Lung (tissue), 12 donors: Measurements from ENCODE around the gene SLC44A1. TPM values are rescaled to one million over a fixed set of nuclear protein-coding genes. Genes with fewer than 3 reads are reported as not detected.

Source experiments
- ATAC-seq: fragments of 200-7000 bp; cut with Tn5 transposase; one replicate; pipeline ENCODE4 v1.9.1; 2020; ENCODE audit warnings: moderate number of reproducible peaks; ENCODE audit not compliant: insufficient read depth, low FRiP score
- DNase-seq, 3 donors: peaks; one replicate each; pipeline ENCODE4 v3.0.0-alpha.2; 2013 to 2017
- H3K27ac ChIP-seq, 2 donors: one replicate each; pipeline ENCODE4 v1.5.1; 2013; ENCODE audit warnings: mild to moderate bottlenecking in 2 of 2, moderate library complexity in 2 of 2, control low read depth in 1 of 2, inconsistent platforms in 1 of 2, low read depth in 1 of 2, low read length in 1 of 2
- H3K27me3 ChIP-seq, 3 donors: one replicate each; pipeline ENCODE4 v1.5.1; 2013; ENCODE audit warnings: low read length in 2 of 3; ENCODE audit not compliant: control insufficient read depth in 3 of 3, insufficient read depth in 3 of 3
- H3K36me3 ChIP-seq, 4 donors: one replicate each; pipeline ENCODE4 v1.5.1; 2013; ENCODE audit warnings: low read length in 4 of 4, mild to moderate bottlenecking in 1 of 4, moderate library complexity in 1 of 4; ENCODE audit not compliant: control insufficient read depth in 4 of 4, insufficient read depth in 4 of 4
- H3K4me1 ChIP-seq, 5 donors: one replicate each; pipeline ENCODE4 v1.5.1; 2013; ENCODE audit warnings: low read length in 5 of 5, mild to moderate bottlenecking in 2 of 5, moderate library complexity in 1 of 5; ENCODE audit not compliant: control insufficient read depth in 5 of 5, insufficient read depth in 5 of 5
- H3K4me3 ChIP-seq: one replicate; pipeline ENCODE4 v1.5.1; 2013; ENCODE audit warnings: mild to moderate bottlenecking, control low read depth, moderate library complexity
- H3K9ac ChIP-seq, 2 donors: one replicate each; pipeline ENCODE4 v1.5.1; 2013; ENCODE audit warnings: low read length in 2 of 2, control low read depth in 1 of 2; ENCODE audit not compliant: insufficient read depth in 1 of 2
- H3K9me3 ChIP-seq, 4 donors: one replicate each; pipeline ENCODE4 v1.5.1; 2013; ENCODE audit warnings: low read length in 3 of 4, mild to moderate bottlenecking in 1 of 4, moderate library complexity in 1 of 4; ENCODE audit not compliant: control insufficient read depth in 4 of 4, insufficient read depth in 3 of 4
- CTCF ChIP-seq: IDR thresholded peaks from 2 replicates; pipeline ENCODE4 v1.5.1; 2012; ENCODE audit warnings: mild to moderate bottlenecking; ENCODE audit errors: control extremely low read depth, extremely low read depth
- WGBS, 2 donors: extraction: QIAGEN DNeasy Blood & Tissue Kit; methylation state at CpG; one replicate each; pipeline ENCODE4 v1.1.7; 2013; 5-methylcytosine and 5-hydroxymethylcytosine counted together
- polyA plus RNA-seq, 2 donors: library from polyadenylated mRNA; stranded (reverse); fragments of 200-250 nt; gene quantifications; one replicate each; pipeline ENCODE4 v1.2.1, GENCODE V29; 2013
- total RNA-seq, 2 donors: library from RNA; depleted of rRNA in 1 of 2; stranded (reverse); fragments of >200 nt in 1 of 2; gene quantifications; one replicate each; pipeline ENCODE4 v1.2.1, GENCODE V29; 2014 to 2021
- donor health status: control.
- donor health status: control.
- donor health status: Bipolar disorder and iron deficiency.
- donor health status: healthy.
- donor health status: DM: yes; HTN: yes; CAD: no.

SLC44A1 gene
- total and polyA plus RNA-seq, 4 donors = 13.0 to 61.7 (median 33.8) TPM

- Histone ChIP-seq H3K4me1 (peaks cover 0 to 9% (median 0%) of the 10 kb centered on the region in 5 donors), H3K4me3 (no peak overlapping the region), H3K27ac (no peak overlapping the region), H3K27me3 (no peaks in the 10 kb centered on the region), H3K9ac (no peak overlapping the region), H3K9me3 (no peaks in the 10 kb centered on the region), H3K36me3 (no peaks in the 10 kb centered on the region)
- WGBS, 2 donors = 76 to 82% methylated on average over 6 of the region's 6 CpGs
- ATAC-seq (no peak), DNase-seq (no peak)
- no peak for TF ChIP-seq CTCF
Measured at GRCh38 chr9:105403552-105404248, 159.2 kb downstream of the SLC44A1 start.

GRCh38 chr9:105405514-105406131 is 161.2 kb downstream of the SLC44A1 start:
- no peak for ATAC-seq
- WGBS, 2 donors = 23 to 42% methylated on average over 6 of the region's 6 CpGs
- Histone ChIP-seq H3K4me1 (peaks cover 0 to 6% (median 0%) of the 10 kb centered on the region in 5 donors), H3K9me3 (peaks cover 0 to 5% (median 0%) of the 10 kb centered on the region in 4 donors), H3K27ac (no peak overlapping the region), H3K9ac (no peak overlapping the region), H3K36me3 (no peaks in the 10 kb centered on the region), H3K4me3 (no peak overlapping the region), H3K27me3 (no peaks in the 10 kb centered on the region)
- no peak for DNase-seq
- no peak for TF ChIP-seq CTCF

- TF ChIP-seq CTCF = no peak
- Histone ChIP-seq H3K4me3 (no peak overlapping the region), H3K27me3 (no peaks in the 10 kb centered on the region), H3K36me3 (no peaks in the 10 kb centered on the region), H3K4me1 (peaks cover 0 to 6% (median 0%) of the 10 kb centered on the region in 5 donors), H3K9ac (no peak overlapping the region), H3K9me3 (peaks cover 0 to 10% (median 0%) of the 10 kb centered on the region in 4 donors), H3K27ac (no peak overlapping the region)
- ATAC-seq (no peak), DNase-seq (no peak)
- WGBS, 2 donors = 93 to 96% methylated on average over 6 of the region's 6 CpGs
Measured at GRCh38 chr9:105406369-105406768, 161.9 kb downstream of the SLC44A1 start.
